A673 (cell line): ENCODE results near the gene TRPM6. TPM values are rescaled to one million over a fixed set of nuclear protein-coding genes. Genes with fewer than 3 reads are reported as not detected.

Experiments
- BruUV-seq: library from RNA; stranded (reverse); fragments of 400-500 nt; replicated peaks from 2 replicates; lab custom pipeline; 2021; lab: Mats Ljungman, UMichigan
- CTCF ChIA-PET: fragments of 300-600 bp; sonication (Branson Sonifier 250); formaldehyde crosslinking; loops from one replicate; lab custom pipeline; 2022; ENCODE audit warnings: antibody characterized with exemption; lab: Charles Lee
- POLR2A ChIA-PET: fragments of 300-600 bp; sonication (Branson Sonifier 250); formaldehyde crosslinking; loops from one replicate; lab custom pipeline; 2022; ENCODE audit warnings: antibody characterized with exemption; ENCODE audit not compliant: low non-redundant PET; lab: Charles Lee
- DNase-seq: peaks from one replicate; pipeline ENCODE4 v3.0.0-alpha.2; 2015; ENCODE audit warnings: low spot score
- H3K27ac ChIP-seq: fragments of 200-600 bp; sonication (generic); 2 replicates; pipeline ENCODE4 v1.5.1; 2016; ENCODE audit warnings: mixed run types, low read depth, mild to moderate bottlenecking, mixed read lengths, antibody characterized with exemption, low read length; ENCODE audit not compliant: poor library complexity, severe bottlenecking
- H3K27me3 ChIP-seq: fragments of 200-600 bp; sonication (generic); replicated peaks from 2 replicates; pipeline ENCODE4 v1.6.1; 2017; ENCODE audit warnings: mixed run types, low read depth, mild to moderate bottlenecking, mixed read lengths, antibody characterized with exemption, low read length; ENCODE audit not compliant: insufficient read depth, poor library complexity
- H3K36me3 ChIP-seq: fragments of 200-600 bp; sonication (generic); 2 replicates; pipeline ENCODE4 v1.6.1; 2016; ENCODE audit warnings: mixed run types, mild to moderate bottlenecking, mixed read lengths, antibody characterized with exemption, low read length; ENCODE audit not compliant: insufficient read depth, poor library complexity, severe bottlenecking
- H3K4me1 ChIP-seq: fragments of 200-600 bp; sonication (generic); 2 replicates; pipeline ENCODE4 v1.6.1; 2017; ENCODE audit warnings: mixed run types, mild to moderate bottlenecking, mixed read lengths, antibody characterized with exemption, low read length; ENCODE audit not compliant: insufficient read depth, poor library complexity, severe bottlenecking
- H3K4me3 ChIP-seq: fragments of 200-600 bp; sonication (generic); 2 replicates; pipeline ENCODE4 v1.5.1; 2016; ENCODE audit warnings: low read depth, mixed run types, mild to moderate bottlenecking, mixed read lengths, low read length; ENCODE audit not compliant: poor library complexity, severe bottlenecking
- H3K9me3 ChIP-seq: fragments of 200-600 bp; sonication (generic); 2 replicates; pipeline ENCODE4 v1.6.1; 2016; ENCODE audit warnings: mixed run types, low read depth, mild to moderate bottlenecking, mixed read lengths, antibody characterized with exemption, low read length; ENCODE audit not compliant: poor library complexity, severe bottlenecking
- EZH2 ChIP-seq: fragments of 200-600 bp; sonication (generic); IDR thresholded peaks from 2 replicates; pipeline ENCODE4 v1.6.1; 2017; ENCODE audit warnings: borderline replicate concordance, low read depth, mild to moderate bottlenecking, mixed read lengths, antibody characterized with exemption, low read length; ENCODE audit not compliant: poor library complexity, severe bottlenecking
- intact Hi-C: fragments of 100-400 bp; cut with micrococcal nuclease; formaldehyde crosslinking; loops from one replicate; pipeline ENCODE4 v1.10.0; 2022; ENCODE audit not compliant: unreplicated experiment
- total RNA-seq: library from RNA; stranded (reverse); gene quantifications from 2 replicates; pipeline ENCODE4 v1.2.3, GENCODE V29; 2021
- TF ChIP-seq, protein P1 (sequence below): fragments of 300-800, 200-600 bp; sonication (generic); conservative IDR thresholded peaks from 2 replicates; pipeline ENCODE4 v1.5.1; 2017; ENCODE audit warnings: low read depth, mild to moderate bottlenecking, antibody characterized with exemption, low read length, moderate library complexity, mixed read lengths

TRPM6 gene
- total RNA-seq, 1 experiment from 2014 or later: 0.06 TPM

DNA sequence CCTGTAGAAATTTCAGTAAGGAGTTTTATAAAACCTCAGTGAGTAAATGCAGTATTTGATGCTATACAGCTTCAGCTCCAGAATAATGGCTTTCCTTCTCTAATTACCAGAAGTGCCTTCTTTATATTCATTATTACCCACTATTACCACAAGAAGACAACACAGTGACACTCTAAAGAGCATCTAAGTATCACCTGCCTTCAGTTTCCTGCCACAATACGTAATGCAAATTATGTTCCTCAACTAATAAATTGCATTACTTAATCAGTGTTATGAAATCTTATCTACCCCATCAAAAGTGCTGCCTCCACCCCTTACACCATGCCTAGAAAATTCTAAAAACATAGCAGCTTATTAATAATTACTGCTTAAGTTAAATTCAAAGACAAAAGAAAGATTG, 91.9 kb downstream of the TRPM6 start:
- intact Hi-C loops: no loop called here
- no peaks in the 10 kb centered on the region for H3K36me3 ChIP-seq
- DNase-seq: no peak
- no peak for TF ChIP-seq EZH2
- TF ChIP-seq, protein P1, sequence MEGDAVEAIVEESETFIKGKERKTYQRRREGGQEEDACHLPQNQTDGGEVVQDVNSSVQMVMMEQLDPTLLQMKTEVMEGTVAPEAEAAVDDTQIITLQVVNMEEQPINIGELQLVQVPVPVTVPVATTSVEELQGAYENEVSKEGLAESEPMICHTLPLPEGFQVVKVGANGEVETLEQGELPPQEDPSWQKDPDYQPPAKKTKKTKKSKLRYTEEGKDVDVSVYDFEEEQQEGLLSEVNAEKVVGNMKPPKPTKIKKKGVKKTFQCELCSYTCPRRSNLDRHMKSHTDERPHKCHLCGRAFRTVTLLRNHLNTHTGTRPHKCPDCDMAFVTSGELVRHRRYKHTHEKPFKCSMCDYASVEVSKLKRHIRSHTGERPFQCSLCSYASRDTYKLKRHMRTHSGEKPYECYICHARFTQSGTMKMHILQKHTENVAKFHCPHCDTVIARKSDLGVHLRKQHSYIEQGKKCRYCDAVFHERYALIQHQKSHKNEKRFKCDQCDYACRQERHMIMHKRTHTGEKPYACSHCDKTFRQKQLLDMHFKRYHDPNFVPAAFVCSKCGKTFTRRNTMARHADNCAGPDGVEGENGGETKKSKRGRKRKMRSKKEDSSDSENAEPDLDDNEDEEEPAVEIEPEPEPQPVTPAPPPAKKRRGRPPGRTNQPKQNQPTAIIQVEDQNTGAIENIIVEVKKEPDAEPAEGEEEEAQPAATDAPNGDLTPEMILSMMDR: no peak
- no peaks in the 10 kb centered on the region for H3K9me3 ChIP-seq
- POLR2A ChIA-PET: no interaction called here
- H3K27me3 ChIP-seq: no peaks in the 10 kb centered on the region
- no peak overlapping the region for H3K4me3 ChIP-seq
- BruUV-seq: no TSS peak
- no peaks in the 10 kb centered on the region for H3K4me1 ChIP-seq
- no peak overlapping the region for H3K27ac ChIP-seq
- CTCF ChIA-PET: no interaction called here

DNA sequence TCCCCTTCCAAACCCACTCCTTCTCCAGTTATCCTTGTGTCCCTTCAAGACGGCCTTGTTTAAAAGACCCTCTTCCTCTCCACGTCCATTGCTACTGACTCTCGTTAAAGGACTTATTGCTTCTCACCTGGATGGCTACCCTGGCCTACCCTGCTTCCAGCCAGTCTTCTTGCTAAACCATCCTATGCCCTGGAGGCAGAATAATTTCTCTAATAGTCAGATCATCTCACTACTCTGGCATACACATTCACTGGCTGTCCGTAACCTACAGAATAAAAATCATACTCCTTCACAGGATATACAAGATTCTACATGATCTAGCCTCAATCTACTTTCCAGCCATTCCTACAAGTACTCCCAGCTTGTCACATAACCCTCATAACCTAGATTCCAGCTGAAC, 92.6 kb downstream of the TRPM6 start:
- intact Hi-C loops: no loop called here
- CTCF ChIA-PET: no interaction called here
- no peak for TF ChIP-seq EZH2
- TF ChIP-seq, protein P1: no peak
- POLR2A ChIA-PET: no interaction called here
- H3K4me3 ChIP-seq: no peak overlapping the region
- H3K27me3 ChIP-seq: no peaks in the 10 kb centered on the region
- no peaks in the 10 kb centered on the region for H3K4me1 ChIP-seq
- no peak for DNase-seq
- H3K36me3 ChIP-seq: no peaks in the 10 kb centered on the region
- no TSS peak for BruUV-seq
- H3K27ac ChIP-seq: no peak overlapping the region
- no peaks in the 10 kb centered on the region for H3K9me3 ChIP-seq

DNA sequence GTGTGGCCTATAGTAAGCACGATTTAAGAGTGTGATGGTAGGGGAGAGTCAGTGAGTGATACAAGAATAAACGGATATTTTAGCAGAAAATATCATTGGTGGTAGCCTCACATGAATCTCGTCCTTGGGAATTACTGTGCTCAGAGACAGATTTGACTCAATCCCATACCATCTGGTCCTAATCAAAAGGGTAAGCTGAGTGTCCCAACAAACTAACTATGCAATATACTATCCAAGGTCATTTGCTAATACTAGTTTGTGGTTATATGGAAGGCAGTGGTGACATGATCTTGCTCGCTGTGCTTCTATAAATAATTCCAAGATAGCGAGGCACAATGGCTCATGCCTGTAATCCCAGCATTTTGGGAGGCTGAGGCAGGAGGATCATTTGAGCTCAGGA, 103.2 kb downstream of the TRPM6 start:
- Histone ChIP-seq H3K27ac (no peak overlapping the region), H3K27me3 (no peaks in the 10 kb centered on the region), H3K4me1 (no peaks in the 10 kb centered on the region), H3K9me3 (no peaks in the 10 kb centered on the region), H3K4me3 (no peak overlapping the region), H3K36me3 (no peaks in the 10 kb centered on the region)
- ChIA-PET CTCF (no interaction called here), POLR2A (no interaction called here)
- DNase-seq: no peak
- BruUV-seq: no TSS peak
- TF ChIP-seq EZH2: no peak
- TF ChIP-seq, protein P1: no peak
- intact Hi-C loops: no loop called here
